SIG-M5 treated with dmso at 0.1 percent for 504 hours (cell line): ENCODE results near the gene IL2RA.

Experiments used
- DNase-seq: peaks from one replicate; lab custom pipeline; 2025; ENCODE audit not compliant: unreplicated experiment; lab: John Stamatoyannopoulos, UW

The IL2RA gene

GRCh38 chr10:6061056-6061455 lies 1.1 kb downstream of the IL2RA start:
- DNase-seq, result no peak

DNA sequence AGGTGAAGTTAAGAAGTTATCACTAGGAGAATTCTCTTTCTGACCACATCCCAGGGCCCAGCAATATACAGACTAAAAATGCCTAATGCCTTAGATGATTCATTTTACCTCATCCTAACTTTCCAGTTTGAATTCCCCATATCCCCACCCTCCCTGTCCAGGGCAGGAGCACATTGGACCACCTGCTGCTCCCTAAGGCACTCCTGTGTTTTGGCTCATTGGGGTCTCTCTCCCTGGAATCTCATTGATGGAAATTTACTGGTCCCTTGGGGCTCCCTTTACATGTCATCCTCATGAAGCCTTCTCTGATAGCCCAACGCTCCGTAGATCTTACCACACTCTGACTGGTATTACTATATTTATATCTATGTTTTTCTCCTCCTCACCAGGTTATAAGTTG lies 2.7 kb downstream of the IL2RA start:
- no peak for DNase-seq

GRCh38 chr10:6058682-6059475 lies 3.3 kb downstream of the IL2RA start:
- DNase-seq, result no peak

DNA sequence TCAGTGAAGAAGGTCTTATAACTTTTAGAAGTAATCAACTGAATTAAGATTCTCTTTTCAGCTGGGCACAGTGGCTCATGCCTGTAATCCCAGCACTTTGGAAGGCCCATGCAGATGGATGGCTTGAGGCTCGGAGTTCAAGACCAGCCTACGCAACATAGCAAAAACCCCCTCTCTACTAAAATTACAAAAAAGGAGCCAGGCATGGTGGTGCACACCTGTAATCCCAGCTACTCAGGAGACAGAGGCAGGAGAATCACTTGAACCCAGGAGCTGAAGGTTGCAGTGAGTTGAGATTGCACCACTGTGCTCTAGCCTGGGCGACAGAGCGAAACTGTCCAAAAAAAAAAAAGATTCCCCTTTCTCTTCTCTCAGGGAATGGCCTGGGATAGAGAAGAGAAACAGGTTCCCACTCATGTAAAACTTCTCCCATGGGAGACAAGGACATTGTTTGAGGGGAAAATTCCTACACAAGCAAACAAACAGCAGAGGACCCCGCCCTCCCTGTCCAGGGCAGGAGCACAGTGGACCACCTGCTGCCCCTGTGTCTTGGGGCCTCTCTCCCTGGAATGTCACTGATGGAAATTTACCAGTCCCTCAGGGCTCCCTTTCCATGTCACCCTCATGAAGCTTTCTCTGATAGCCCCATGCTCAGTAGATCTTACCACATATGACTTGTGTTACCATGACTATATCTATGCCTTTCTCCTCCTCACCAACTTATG lies 5.6 kb downstream of the IL2RA start:
- no peak for DNase-seq

DNA sequence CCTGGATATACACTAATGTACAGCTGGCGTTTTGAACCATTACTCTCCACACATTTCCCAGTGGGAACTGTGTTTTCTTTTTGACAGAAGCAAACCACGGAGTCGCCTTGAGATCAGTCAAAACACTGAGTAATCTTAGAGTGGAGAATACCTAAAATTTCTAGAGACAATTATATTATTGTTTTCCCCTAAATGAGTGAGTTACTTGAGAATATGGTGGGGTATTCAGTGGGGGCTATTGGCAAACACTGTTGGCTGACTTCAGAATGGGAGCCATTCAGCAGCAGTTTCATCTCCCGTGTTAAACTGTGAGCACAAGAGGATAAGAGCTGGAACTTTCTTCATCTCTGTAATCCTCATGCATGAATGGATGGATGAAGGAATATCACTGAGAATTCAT lies 6.2 kb downstream of the IL2RA start:
- DNase-seq, result no peak

GRCh38 chr10:6054884-6055283 lies 7.3 kb downstream of the IL2RA start:
- DNase-seq, result no peak

- DNase-seq, result no peak
These were observed 8.1 kb downstream of the IL2RA start for GRCh38 chr10:6053816-6054631.

DNA sequence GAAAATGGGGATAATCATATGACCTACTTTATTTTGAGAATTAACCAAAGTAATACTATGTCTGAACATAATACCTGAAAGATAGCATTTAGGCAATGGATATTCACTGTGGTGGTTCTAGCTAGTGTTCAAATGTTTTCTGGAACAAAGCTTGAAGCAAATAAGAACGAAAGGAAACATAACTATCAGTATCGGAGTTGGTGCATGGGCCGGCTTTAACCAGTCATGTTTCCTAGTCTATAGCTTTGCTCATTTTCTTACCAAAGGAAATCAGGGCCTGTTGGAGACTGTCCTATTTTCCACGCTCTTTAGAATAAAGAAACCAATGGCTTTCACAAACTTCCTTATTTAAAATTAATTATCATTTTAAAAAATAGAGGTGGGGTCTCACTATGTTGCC lies 8.9 kb downstream of the IL2RA start:
- no peak for DNase-seq

DNA sequence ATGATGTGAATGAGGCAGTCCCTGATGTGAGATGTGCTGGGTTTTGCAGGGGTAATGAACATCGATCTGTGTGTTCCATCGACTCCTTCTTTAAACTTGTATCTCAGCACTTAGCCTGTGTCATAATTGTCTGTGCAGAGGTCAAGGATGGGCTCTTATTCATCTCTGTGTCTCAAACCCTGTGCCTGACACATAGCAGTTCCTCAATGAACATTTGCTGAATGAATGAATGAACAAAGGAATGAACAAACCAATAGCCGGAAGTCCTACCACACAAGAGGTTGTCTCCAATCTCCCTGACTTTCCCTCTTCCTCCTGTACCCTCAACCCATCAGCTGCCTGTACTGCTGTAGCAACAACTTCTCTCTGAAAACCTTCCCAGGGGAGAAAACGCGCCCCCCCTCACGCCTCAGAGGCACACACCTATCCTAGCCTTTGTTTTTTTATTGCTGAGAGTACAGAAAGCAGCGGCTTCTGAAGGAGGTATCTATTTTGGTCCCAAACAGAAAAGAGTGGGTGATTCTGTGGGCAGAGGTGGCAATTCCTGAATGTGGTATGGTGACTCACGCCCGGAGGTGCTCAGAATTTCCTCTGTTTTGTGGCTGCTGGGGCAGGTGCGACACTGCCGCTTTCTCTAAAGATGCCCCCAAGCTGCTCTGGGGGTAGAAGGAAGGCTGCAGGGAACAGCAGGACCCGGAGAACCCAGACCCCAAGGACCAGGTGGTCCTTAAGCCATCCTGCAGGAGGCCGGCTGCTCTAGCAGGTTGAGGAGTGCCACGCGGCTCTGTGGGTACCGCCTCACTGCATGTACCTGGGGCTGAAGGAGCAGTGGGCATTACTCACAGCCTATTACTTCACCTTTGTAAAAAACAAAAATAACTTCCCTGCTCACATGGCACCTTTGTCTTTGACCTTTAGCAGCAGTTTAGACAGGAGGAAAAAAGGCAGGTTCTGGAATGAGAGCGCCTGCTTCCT lies 9.6 kb downstream of the IL2RA start:
- no peak for DNase-seq

DNA sequence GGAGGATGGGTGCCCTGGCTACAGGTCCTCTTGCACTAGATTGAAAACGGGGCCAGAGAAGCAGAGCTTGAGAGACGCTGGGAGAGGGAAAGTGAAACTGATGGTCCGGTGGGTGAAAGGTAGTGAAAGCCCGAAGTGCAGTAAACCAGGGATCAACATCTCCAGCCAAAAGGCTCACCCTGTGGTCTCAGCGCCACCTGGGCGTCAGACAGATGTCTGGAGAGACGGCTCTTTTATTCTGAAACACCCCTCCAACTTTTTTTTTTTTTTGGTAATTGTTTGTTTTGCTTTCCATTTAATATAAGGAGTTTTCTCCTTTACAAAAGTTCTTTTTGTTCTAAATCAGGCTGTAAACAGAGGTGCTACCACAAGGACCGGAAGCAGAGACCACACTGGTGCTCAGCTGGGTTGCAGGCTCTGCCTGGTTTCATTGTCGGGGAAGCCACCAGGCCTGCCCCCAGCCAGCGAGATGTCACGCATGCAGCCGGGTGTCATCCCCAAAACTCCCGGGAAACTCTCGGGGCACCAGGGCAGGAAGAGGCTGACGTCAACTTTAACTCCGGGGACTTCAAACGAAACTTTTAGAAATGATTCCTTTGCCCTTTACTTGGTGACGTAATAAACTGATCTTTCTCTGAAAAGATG lies 11.2 kb downstream of the IL2RA start:
- DNase-seq, result no peak

GRCh38 chr10:6049031-6049400 lies 13.2 kb downstream of the IL2RA start:
- no peak for DNase-seq

DNA sequence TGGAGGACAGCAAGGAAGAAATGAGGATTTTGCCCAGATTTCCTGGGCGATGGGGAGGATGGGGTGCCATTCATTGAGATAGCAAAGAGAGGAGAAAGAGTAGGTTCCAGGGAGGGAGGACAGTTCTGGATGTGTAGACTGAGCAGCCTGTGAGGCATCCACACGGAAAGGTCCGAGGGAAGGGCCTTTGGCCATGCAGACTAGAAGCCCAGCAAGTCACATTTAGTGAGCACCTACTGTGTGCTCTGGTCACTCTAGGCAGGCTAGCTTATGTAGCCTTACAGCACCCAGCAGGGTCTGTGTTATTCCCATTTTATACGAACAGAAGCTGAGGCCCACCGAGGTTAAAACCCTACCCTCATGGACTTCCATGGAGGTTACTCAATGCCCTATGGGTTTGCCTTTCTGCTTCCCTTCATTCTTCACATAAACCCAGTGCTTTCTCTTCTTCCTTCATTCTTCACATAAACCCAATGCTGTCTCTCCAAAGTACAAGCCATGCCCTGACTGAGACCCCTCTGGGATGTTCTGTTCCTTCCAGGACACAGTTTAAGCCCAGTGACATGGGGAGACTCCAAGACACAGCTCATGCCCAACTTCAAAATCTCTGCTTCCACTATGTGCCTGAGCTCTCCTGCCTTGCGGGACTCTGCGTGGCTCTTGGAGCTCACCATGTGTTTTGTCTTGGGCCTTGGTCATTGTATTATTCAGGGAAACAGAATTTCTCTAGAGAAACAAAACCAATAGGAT lies 13.7 kb downstream of the IL2RA start:
- DNase-seq, result no peak

DNA sequence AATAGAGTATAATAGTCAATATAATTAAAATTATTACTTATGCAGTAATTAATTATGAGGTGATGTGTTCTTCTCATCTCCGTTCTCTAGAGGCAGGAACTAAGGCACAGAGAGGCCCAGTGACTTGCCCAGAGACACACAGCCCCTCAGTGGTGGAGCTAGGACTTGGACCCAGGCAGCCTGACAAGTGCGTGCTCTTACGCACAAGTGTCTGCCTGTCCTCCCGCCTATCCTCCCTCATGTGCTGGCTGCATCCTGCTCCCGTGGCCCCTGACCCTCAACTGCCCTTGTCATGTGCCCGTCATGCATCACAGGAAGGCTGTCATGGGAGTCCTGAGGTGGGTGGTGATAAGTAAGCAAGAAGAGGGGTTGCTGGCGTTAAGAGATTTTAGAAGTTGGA lies 14.3 kb downstream of the IL2RA start:
- DNase-seq, result no peak

DNA sequence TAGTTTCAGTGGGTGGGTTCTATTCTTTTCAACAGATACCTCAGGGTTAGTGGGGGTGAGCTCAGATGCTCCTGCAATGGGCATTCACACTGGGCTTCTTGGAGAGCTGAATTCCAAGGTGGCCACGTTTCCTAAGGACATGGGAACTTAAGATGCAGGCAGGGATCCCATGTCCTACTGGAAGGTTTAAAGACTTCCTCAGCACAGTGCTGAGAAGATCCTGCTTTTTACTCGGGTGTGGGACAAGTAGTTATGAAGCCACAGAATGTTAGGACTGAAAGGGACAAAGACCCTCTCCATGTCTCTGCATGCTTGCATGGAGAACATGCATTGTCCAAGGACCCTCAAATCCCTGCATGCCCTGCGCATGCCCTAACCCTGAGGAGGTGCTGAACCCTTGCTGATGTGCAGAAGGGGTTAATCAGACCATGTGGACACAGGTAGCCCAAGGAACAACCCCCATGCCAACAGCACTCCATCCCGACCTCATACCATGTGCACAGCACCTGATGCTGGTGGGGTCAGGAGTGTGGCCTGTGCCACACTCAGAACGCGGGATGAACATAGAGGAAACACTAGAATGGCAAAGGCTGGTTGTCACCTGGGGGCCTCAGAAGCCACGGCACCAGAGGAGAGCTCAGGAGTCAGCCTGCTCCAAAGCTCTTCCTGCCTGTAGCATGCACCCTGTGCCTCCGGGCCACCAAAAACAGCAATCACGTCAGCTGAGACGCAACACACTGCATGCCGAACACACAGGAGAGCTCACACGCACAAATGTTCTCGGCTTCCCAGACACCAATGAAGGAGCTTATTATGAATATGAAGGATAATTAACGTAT lies 15.2 kb downstream of the IL2RA start:
- no peak for DNase-seq

- DNase-seq, result no peak
These were observed 16.0 kb downstream of the IL2RA start for GRCh38 chr10:6045878-6046772.

- DNase-seq, result peak; percentile 24
These were observed 16.8 kb downstream of the IL2RA start for GRCh38 chr10:6045314-6045848.

DNA sequence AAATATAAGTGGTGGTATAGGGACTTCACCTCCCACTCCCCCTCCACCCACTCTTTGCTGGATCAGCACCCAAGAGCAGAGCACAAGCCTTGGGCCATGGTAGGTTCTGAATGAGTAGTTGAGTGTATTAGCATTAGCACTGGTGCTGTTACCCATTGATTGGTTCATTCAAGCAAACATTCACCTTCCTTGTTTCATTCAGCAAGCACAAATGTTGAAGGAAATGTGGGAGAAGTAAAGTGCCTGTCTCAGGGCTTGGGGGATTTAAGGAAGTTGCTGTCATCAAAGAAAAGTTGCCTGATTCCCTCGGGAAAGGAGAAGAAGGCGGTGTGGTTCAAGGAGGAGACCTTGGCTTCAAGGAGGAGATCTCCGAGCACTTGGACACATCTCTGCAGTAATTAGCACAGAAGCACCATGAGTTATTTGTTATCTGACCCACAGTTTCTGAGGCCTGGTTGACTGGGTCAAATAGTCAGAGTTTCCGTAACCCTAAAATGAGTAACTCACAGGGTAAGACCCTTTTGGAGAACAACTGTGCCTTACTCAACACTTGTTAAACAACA lies 17.3 kb downstream of the IL2RA start:
- DNase-seq, result no peak
